ENCODE measurements around the gene KLK11.

DNA sequence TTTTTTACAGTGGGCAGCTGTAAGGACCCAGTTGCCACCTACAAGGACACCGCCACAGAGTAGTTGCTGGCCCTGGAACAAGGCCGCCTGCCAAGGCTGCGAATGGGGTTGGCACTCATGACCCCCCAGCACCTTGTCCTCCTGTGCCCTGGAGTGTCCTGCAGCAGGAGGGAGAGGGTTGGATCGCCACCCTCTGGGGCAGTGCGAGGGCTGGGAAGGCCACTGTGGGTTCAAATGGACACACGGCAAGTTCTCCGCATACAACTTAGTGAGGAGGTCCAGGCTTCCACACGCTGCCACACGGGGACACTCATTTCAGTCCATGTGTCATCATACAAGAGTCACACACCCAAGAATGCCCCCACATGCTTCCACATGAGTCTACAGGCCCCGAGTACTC lies 26.0 kb downstream of the KLK11 start:
- TF ChIP-seq, protein P1, sequence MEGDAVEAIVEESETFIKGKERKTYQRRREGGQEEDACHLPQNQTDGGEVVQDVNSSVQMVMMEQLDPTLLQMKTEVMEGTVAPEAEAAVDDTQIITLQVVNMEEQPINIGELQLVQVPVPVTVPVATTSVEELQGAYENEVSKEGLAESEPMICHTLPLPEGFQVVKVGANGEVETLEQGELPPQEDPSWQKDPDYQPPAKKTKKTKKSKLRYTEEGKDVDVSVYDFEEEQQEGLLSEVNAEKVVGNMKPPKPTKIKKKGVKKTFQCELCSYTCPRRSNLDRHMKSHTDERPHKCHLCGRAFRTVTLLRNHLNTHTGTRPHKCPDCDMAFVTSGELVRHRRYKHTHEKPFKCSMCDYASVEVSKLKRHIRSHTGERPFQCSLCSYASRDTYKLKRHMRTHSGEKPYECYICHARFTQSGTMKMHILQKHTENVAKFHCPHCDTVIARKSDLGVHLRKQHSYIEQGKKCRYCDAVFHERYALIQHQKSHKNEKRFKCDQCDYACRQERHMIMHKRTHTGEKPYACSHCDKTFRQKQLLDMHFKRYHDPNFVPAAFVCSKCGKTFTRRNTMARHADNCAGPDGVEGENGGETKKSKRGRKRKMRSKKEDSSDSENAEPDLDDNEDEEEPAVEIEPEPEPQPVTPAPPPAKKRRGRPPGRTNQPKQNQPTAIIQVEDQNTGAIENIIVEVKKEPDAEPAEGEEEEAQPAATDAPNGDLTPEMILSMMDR (conservative IDR thresholded peaks at IDR 0.05 in 1 of 2, IDR thresholded peaks at IDR 0.05 in 1 of 2; ENCODE audit: extremely low read depth in 1 of 2, insufficient read depth in 1 of 2, low read depth in 1 of 2, low read length in 2 of 2), result no peak
- no peak for TF ChIP-seq EZH2 (IDR thresholded peaks at IDR 0.05; ENCODE audit: borderline replicate concordance, low read length)

Data from mammary epithelial cell (primary cell).